CD4-positive, alpha-beta memory T cell (primary cell): Measurements from ENCODE around the gene FMO4. TPM values are rescaled to one million over a fixed set of nuclear protein-coding genes. Genes with fewer than 3 reads are reported as not detected.
"Not testable (repeated sequence)": the region's sequence is repeated elsewhere in the genome, so short reads cannot be mapped to it uniquely, and the experiment has no call there.

Experiments used
- CTCF ChIA-PET: fragments of 350-600 bp; sonication (Branson Sonifier 250); formaldehyde crosslinking; loops from one replicate; lab custom pipeline; 2021; ENCODE audit warnings: inconsistent platforms; ENCODE audit not compliant: partially characterized antibody; lab: Charles Lee
- POLR2A ChIA-PET: fragments of 350-600 bp; sonication (Branson Sonifier 250); formaldehyde crosslinking; loops from one replicate; lab custom pipeline; 2021; ENCODE audit not compliant: partially characterized antibody; lab: Charles Lee
- DNase-seq, 5 donors: peaks; one replicate each; pipeline versions ENCODE4 v3.0.0 to v3.0.0-alpha.2; 2020 to 2022; ENCODE audit warnings: mixed read lengths in 1 of 5
- H3K27ac ChIP-seq: one replicate; pipeline ENCODE4 v1.7.0; 2013; ENCODE audit warnings: low read depth, low read length
- H3K27me3 ChIP-seq: 2 replicates; pipeline ENCODE4 v1.7.0; 2013; ENCODE audit warnings: mild to moderate bottlenecking, low read length, moderate library complexity; ENCODE audit not compliant: insufficient read depth
- H3K36me3 ChIP-seq: 2 replicates; pipeline ENCODE4 v1.7.0; 2013; ENCODE audit warnings: mild to moderate bottlenecking, low read length, moderate library complexity; ENCODE audit not compliant: insufficient read depth
- H3K4me1 ChIP-seq: 2 replicates; pipeline ENCODE4 v1.7.0; 2013; ENCODE audit warnings: mild to moderate bottlenecking, low read length, moderate library complexity; ENCODE audit not compliant: insufficient read depth
- H3K4me3 ChIP-seq, 2 donors: one replicate each; pipeline ENCODE4 v1.7.0; 2013; ENCODE audit warnings: low read length in 2 of 2, mild to moderate bottlenecking in 1 of 2
- H3K9me3 ChIP-seq, 2 donors: one replicate each; pipeline ENCODE4 v1.7.0; 2013; ENCODE audit warnings: low read length in 2 of 2, control low read depth in 1 of 2; ENCODE audit not compliant: control insufficient read depth in 1 of 2
- H3K27ac Mint-ChIP-seq, 7 donors: one replicate each; pipeline ENCODE4 v1.8.0; 2020 to 2021; ENCODE audit warnings: mixed read lengths in 7 of 7, mild to moderate bottlenecking in 6 of 7, inconsistent platforms in 3 of 7, moderate library complexity in 3 of 7
- H3K27me3 Mint-ChIP-seq, 2 donors: one replicate each; pipeline ENCODE4 v1.8.0; 2020 to 2021; ENCODE audit warnings: mixed read lengths in 2 of 2
- H3K36me3 Mint-ChIP-seq, 2 donors: one replicate each; pipeline ENCODE4 v1.8.0; 2020 to 2021; ENCODE audit warnings: mixed read lengths in 2 of 2, inconsistent platforms in 1 of 2, mild to moderate bottlenecking in 1 of 2
- H3K4me1 Mint-ChIP-seq, 4 donors: one replicate each; pipeline ENCODE4 v1.8.0; 2020 to 2021; ENCODE audit warnings: mixed read lengths in 4 of 4, mild to moderate bottlenecking in 1 of 4
- H3K4me3 Mint-ChIP-seq, 8 donors: one replicate each; pipeline ENCODE4 v1.8.0; 2020 to 2021; ENCODE audit warnings: mixed read lengths in 8 of 8, mild to moderate bottlenecking in 7 of 8, moderate library complexity in 6 of 8, inconsistent platforms in 3 of 8
- H3K9me3 Mint-ChIP-seq, 8 donors: one replicate each; pipeline ENCODE4 v1.8.0; 2020 to 2021; ENCODE audit warnings: mixed read lengths in 8 of 8, mild to moderate bottlenecking in 5 of 8, inconsistent platforms in 3 of 8, moderate library complexity in 1 of 8
- intact Hi-C: fragments of 100-400 bp; cut with micrococcal nuclease; formaldehyde crosslinking; loops from one replicate; pipeline ENCODE4 v1.15.1; 2023
- polyA plus RNA-seq, 2 donors: library from polyadenylated mRNA; unstranded; fragments of 300-500 nt; fragmentation: Illumina TruSeq; gene quantifications; one replicate each; pipeline ENCODE4 v1.2.3, GENCODE V29; 2021
- total RNA-seq, 2 experiments: library from RNA; stranded (reverse); gene quantifications; one replicate each; pipeline ENCODE4 v1.2.3, GENCODE V29; 2021

Gene FMO4
- total and polyA plus RNA-seq, 4 experiments from 2014 or later, result 1.8 to 3.6 (median 2.9) TPM

DNA sequence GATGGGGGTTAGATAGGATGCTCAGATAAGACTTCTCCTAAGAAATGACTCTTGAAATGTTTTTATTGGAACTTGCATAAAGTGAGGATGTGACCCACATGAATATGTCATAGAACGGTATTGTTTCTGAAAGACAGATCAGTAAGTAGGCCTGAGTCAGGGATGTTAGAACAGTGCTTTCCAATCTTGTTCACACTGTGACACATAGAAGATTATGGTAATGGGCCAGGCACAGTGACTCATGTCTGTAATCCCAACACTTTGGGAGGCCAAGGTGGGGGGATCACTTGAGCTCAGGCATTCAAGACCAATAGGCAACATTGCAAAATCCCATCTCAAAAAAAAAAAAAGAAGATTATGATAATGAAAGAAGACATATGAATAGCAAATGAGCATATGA, 32.9 kb downstream of the FMO4 start:
- no peak overlapping the region for H3K27ac Mint-ChIP-seq
- no peak overlapping the region for H3K4me3 Mint-ChIP-seq

DNA sequence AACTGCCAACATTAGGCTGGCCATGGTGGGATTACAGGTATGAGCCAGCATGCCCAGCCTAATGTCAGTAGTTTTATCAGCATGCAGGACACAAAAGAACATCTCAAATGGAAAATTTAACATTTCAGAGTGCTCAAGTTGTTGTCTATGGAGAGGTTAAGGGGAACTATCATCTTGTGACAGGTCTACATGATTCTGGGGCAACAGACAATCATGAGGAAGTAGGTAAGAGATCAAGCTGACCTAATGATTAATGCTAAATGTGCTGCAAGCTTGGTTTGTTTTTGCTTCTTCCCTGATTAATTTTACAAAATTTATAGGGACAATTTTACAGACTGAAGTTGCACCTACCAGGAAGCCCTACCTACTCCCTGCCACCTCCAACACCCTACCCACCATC, 36.6 kb downstream of the FMO4 start:
- Histone ChIP-seq H3K4me3 (no peak overlapping the region), H3K4me1 (no peaks in the 10 kb centered on the region), H3K36me3 (no peaks in the 10 kb centered on the region), H3K27me3 (no peaks in the 10 kb centered on the region), H3K27ac (no peak overlapping the region), H3K9me3 (no peaks in the 10 kb centered on the region)
- Mint-ChIP-seq H3K4me3 (no peak overlapping the region), H3K9me3 (peaks cover 0 to 9% (median 1%) of the 10 kb centered on the region in 8 donors), H3K27ac (no peak overlapping the region), H3K4me1 (no peaks in the 10 kb centered on the region), H3K27me3 (peaks cover 3 to 5% of the 10 kb centered on the region in 2 donors), H3K36me3 (peaks cover 0 to 3% of the 10 kb centered on the region in 2 donors)
- intact Hi-C loops, result no loop called here
- ChIA-PET CTCF (no interaction called here), POLR2A (no interaction called here)
- DNase-seq, result no peak

More for the DNA sequence above, 32.9 kb downstream of the FMO4 start:
- ChIA-PET CTCF (no interaction called here), POLR2A (no interaction called here)
- Mint-ChIP-seq H3K36me3 (peaks cover 1 to 7% of the 10 kb centered on the region in 2 donors), H3K9me3 (peaks cover 0 to 11% (median 3%) of the 10 kb centered on the region in 8 donors), H3K4me1 (no peaks in the 10 kb centered on the region), H3K27me3 (peaks cover 3 to 5% of the 10 kb centered on the region in 2 donors)
- intact Hi-C loops, result no loop called here
- Histone ChIP-seq H3K4me3 (no peak overlapping the region), H3K27me3 (no peaks in the 10 kb centered on the region), H3K27ac (no peak overlapping the region), H3K36me3 (no peaks in the 10 kb centered on the region), H3K9me3 (no peaks in the 10 kb centered on the region), H3K4me1 (no peaks in the 10 kb centered on the region)
- no peak for DNase-seq

DNA sequence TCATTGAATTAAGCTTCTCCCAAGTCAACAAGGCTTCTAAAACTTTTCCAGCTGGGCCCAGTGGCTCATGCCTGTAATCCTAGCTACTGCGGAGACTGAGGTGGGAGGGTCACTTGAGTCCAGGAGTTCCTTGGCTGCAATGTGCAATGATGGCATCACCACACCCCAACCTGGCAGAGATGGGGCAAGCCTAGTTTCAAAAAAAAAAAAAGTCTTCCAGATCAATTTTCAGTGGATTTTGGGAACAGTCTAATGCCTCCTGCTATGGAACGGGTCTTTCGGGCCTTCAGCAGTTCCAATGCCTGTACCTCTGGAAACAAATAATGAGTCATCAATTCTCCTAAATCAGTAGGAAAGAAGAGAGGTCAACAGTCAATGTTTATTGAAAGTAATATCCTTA, 38.0 kb downstream of the FMO4 start:
- H3K27me3 ChIP-seq, result no peaks in the 10 kb centered on the region
- no peak for DNase-seq
- peaks cover 0 to 4% (median 0%) of the 10 kb centered on the region in 8 donors for H3K9me3 Mint-ChIP-seq
- no peak overlapping the region for H3K27ac Mint-ChIP-seq
- no peaks in the 10 kb centered on the region for H3K9me3 ChIP-seq
- no peak overlapping the region for H3K27ac ChIP-seq
- ChIA-PET POLR2A (no interaction called here), CTCF (interaction anchor here (1.4 kb wide), 1 partner anchor 8 kb away, joined by 3 read pairs; no protein-coding TSS in a partner anchor)
- no peak overlapping the region for H3K4me3 ChIP-seq
- H3K4me1 Mint-ChIP-seq, result no peaks in the 10 kb centered on the region
- intact Hi-C loops, result no loop called here
- H3K4me1 ChIP-seq, result no peaks in the 10 kb centered on the region
- no peak overlapping the region for H3K4me3 Mint-ChIP-seq
- no peaks in the 10 kb centered on the region for H3K36me3 ChIP-seq
- peaks cover 3 to 5% of the 10 kb centered on the region in 2 donors for H3K27me3 Mint-ChIP-seq
- H3K36me3 Mint-ChIP-seq, result no peaks in the 10 kb centered on the region

DNA sequence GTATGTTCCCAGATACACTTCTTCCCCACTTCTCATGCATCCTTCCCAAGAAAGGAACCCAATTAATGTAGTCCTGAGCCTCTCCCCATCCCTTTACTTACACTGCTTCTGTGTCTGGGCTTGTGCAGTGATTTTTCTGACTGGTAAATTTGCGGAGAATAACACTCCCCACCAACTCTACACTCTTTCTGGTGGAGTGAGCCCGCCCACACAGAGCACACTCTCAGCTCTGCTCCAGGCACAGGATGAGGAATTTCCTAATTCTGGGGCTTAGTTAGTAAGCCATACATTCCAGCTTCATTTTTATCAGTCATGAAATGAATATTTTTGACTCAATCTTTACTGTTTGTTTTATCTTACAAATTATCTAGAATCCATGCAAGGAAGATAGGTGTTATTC, 38.6 kb downstream of the FMO4 start:
- no peaks in the 10 kb centered on the region for H3K27me3 ChIP-seq
- Mint-ChIP-seq H3K27ac (no peak overlapping the region), H3K36me3 (no peaks in the 10 kb centered on the region), H3K27me3 (peaks cover 3 to 5% of the 10 kb centered on the region in 2 donors), H3K4me1 (no peaks in the 10 kb centered on the region), H3K9me3 (peaks cover 0 to 4% (median 0%) of the 10 kb centered on the region in 8 donors), H3K4me3 (no peak overlapping the region)
- no peak overlapping the region for H3K27ac ChIP-seq
- no peaks in the 10 kb centered on the region for H3K36me3 ChIP-seq
- no peaks in the 10 kb centered on the region for H3K4me1 ChIP-seq
- intact Hi-C loops, result no loop called here
- H3K9me3 ChIP-seq, result no peaks in the 10 kb centered on the region
- ChIA-PET CTCF (interaction anchor here (1.4 kb wide), 1 partner anchor 8 kb away, joined by 3 read pairs; no protein-coding TSS in a partner anchor), POLR2A (no interaction called here)
- H3K4me3 ChIP-seq, result no peak overlapping the region
- DNase-seq, result no peak

DNA sequence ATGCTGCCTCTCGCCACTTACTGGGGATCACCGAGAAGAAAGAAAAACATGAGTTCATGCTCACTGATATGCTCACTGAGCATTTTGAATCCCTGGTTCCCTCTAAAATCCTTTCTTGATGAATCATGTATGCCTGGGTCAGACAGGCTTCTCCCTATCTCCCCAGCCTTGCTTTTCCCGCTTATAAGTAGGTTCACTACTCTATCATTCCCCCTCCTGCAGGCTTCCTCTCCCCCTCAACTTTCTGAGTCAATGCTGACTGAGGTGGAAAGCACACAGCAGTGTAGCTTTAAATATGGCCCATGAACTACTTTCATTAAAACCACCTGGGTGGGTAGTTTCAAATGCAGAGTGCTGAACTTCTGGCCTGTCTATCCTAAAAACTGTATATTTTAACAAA, 41.7 kb downstream of the FMO4 start:
- Histone ChIP-seq H3K4me3 (no peak overlapping the region), H3K9me3 (no peaks in the 10 kb centered on the region), H3K4me1 (no peaks in the 10 kb centered on the region), H3K36me3 (no peaks in the 10 kb centered on the region), H3K27me3 (no peaks in the 10 kb centered on the region), H3K27ac (no peak overlapping the region)
- no peaks in the 10 kb centered on the region for H3K36me3 Mint-ChIP-seq
- peaks cover 0 to 2% (median 0%) of the 10 kb centered on the region in 8 donors for H3K9me3 Mint-ChIP-seq
- ChIA-PET POLR2A (no interaction called here), CTCF (no interaction called here)
- H3K27ac Mint-ChIP-seq, result no peak overlapping the region
- peaks cover under 1 to 7% of the 10 kb centered on the region in 2 donors for H3K27me3 Mint-ChIP-seq
- H3K4me3 Mint-ChIP-seq, result no peak overlapping the region
- DNase-seq, result no peak
- no peaks in the 10 kb centered on the region for H3K4me1 Mint-ChIP-seq
- intact Hi-C loops, result no loop called here

DNA sequence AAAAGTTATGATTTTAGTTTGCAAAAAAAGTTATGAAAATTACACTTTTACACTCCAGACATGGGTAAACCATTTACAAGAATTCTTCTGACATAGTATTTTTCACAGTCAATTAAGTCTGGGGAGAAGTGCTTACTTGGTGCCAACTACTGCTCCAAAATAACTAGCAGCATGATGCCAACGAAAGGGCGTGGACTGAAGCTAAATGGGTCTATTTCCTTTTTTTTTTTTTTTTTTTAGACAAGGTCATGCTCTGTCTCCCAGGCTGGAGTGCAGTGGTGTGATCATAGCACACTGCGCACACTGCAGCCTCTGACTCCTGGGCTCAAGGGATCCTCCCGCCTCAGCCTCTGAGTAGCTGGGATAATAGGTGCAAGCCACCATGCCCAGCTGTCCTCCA, 43.2 kb downstream of the FMO4 start:
- Mint-ChIP-seq H3K36me3 (no peaks in the 10 kb centered on the region), H3K4me3 (no peak overlapping the region), H3K4me1 (no peaks in the 10 kb centered on the region), H3K9me3 (peaks cover 0 to 17% (median 6%) of the 10 kb centered on the region in 8 donors), H3K27me3 (peaks cover 7 to 10% of the 10 kb centered on the region in 2 donors), H3K27ac (no peak overlapping the region)
- ChIA-PET POLR2A (no interaction called here), CTCF (no interaction called here)
- intact Hi-C loops, result no loop called here
- Histone ChIP-seq H3K4me3 (no peak overlapping the region), H3K27me3 (no peaks in the 10 kb centered on the region), H3K27ac (no peak overlapping the region), H3K4me1 (no peaks in the 10 kb centered on the region), H3K36me3 (no peaks in the 10 kb centered on the region), H3K9me3 (no peaks in the 10 kb centered on the region)
- no peak for DNase-seq

DNA sequence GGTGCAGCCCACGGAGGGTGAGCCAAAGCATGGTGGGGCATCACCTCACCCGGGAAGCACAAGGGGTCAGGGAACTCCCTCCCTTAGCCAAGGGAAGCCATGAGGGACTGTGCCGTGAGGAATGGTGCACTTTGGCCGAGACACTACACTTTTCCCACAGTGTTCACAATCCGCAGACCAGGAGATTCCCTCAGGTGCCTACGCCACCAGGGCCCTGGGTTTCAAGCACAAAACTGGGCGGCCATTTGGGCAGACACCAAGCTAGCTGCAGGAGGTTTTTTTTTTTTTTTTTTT, 45.3 kb downstream of the FMO4 start:
- H3K4me1 Mint-ChIP-seq, POLR2A ChIA-PET, H3K4me3 Mint-ChIP-seq, H3K36me3 ChIP-seq, H3K4me1 ChIP-seq, DNase-seq, H3K36me3 Mint-ChIP-seq, H3K27me3 ChIP-seq, H3K4me3 ChIP-seq, H3K9me3 ChIP-seq, intact Hi-C loops, H3K27ac ChIP-seq, CTCF ChIA-PET, H3K27ac Mint-ChIP-seq: not testable (repeated sequence)
- Mint-ChIP-seq H3K27me3 (peaks cover 14 to 15% of the 10 kb centered on the region in 2 donors), H3K9me3 (peaks cover 0 to 31% (median 7%) of the 10 kb centered on the region in 8 donors)
